ENCODE measurements around the gene PAPSS1. TPM values are rescaled to one million over a fixed set of nuclear protein-coding genes. Genes with fewer than 3 reads are reported as not detected.

PAPSS1 gene
- total and polyA plus RNA-seq, 7 donors, result 20.6 to 30.0 (median 25.5) TPM

- WGBS, 2 donors, result 98% methylated on average over 1 of the region's 1 CpG
- peaks cover 0 to 4% (median 0%) of the 10 kb centered on the region in 4 donors for H3K36me3 ChIP-seq
- DNase-seq, result no peak
- intact Hi-C loops (cut with DNase I), result no loop called here
- H3K9me3 ChIP-seq, result no peaks in the 10 kb centered on the region
- TF ChIP-seq, protein P1, sequence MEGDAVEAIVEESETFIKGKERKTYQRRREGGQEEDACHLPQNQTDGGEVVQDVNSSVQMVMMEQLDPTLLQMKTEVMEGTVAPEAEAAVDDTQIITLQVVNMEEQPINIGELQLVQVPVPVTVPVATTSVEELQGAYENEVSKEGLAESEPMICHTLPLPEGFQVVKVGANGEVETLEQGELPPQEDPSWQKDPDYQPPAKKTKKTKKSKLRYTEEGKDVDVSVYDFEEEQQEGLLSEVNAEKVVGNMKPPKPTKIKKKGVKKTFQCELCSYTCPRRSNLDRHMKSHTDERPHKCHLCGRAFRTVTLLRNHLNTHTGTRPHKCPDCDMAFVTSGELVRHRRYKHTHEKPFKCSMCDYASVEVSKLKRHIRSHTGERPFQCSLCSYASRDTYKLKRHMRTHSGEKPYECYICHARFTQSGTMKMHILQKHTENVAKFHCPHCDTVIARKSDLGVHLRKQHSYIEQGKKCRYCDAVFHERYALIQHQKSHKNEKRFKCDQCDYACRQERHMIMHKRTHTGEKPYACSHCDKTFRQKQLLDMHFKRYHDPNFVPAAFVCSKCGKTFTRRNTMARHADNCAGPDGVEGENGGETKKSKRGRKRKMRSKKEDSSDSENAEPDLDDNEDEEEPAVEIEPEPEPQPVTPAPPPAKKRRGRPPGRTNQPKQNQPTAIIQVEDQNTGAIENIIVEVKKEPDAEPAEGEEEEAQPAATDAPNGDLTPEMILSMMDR (IDR thresholded peaks at IDR 0.05), result no peak
- no peaks in the 10 kb centered on the region for H3K27me3 ChIP-seq
- no peak overlapping the region for H3K4me3 ChIP-seq
- H3K27ac ChIP-seq, result no peak overlapping the region
- peaks cover 0 to 26% (median 5%) of the 10 kb centered on the region in 4 donors for H3K4me1 ChIP-seq
Measured at GRCh38 chr4:107615809-107616208, 104.2 kb downstream of the PAPSS1 start.

- TF ChIP-seq POLR2AphosphoS5 (IDR thresholded peaks at IDR 0.05), result peak in 2 of 4 donors; percentile 13 to 50
- TF ChIP-seq, protein P1 (IDR thresholded peaks at IDR 0.05), result no peak
- no peak for TF ChIP-seq EP300 (IDR thresholded peaks at IDR 0.05)
- no peak for TF ChIP-seq POLR2A (IDR thresholded peaks at IDR 0.05)
- no peak for DNase-seq
- 48 to 69% methylated on average over 4 of the region's 4 CpGs for WGBS, 2 donors
- H3K4me1 ChIP-seq, result peaks cover 0 to 39% (median 24%) of the 10 kb centered on the region in 4 donors
- H3K27ac ChIP-seq, result peak overlapping the region in 3 of 4 donors; percentile 54 to 72 (median 70)
- no peaks in the 10 kb centered on the region for H3K27me3 ChIP-seq
- intact Hi-C loops (cut with DNase I), result no loop called here
- no peaks in the 10 kb centered on the region for H3K9me3 ChIP-seq
- H3K4me3 ChIP-seq, result no peak overlapping the region
- H3K36me3 ChIP-seq, result no peaks in the 10 kb centered on the region
Measured at GRCh38 chr4:107603430-107603829, 116.6 kb downstream of the PAPSS1 start.

DNA sequence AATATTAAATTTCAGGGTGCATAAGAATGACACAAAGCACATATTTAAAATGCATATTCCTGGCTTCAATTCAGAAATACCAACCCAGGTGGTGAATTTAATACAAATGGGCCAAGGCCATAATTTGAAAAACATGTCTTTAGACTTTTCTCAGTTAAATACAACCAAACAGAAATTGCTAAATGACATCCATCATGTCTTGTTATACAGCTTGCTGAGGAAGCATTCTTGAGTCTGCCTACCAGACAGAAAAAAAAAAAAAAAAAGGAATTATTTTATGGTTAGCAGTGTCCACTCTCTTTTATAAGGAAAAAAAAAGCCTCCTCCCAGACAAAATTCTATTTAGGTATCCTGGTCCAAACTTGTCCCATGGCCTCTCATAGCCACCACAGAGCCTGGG, 119.1 kb downstream of the PAPSS1 start:
- Histone ChIP-seq H3K4me3 (no peak overlapping the region), H3K27me3 (no peaks in the 10 kb centered on the region), H3K9me3 (no peaks in the 10 kb centered on the region), H3K27ac (peak overlapping the region in 1 of 4 donors; percentile 19), H3K36me3 (no peaks in the 10 kb centered on the region), H3K4me1 (peaks cover 0 to 39% (median 24%) of the 10 kb centered on the region in 4 donors)
- DNase-seq, result no peak
- no peak for TF ChIP-seq POLR2A (IDR thresholded peaks at IDR 0.05)
- TF ChIP-seq, protein P1 (IDR thresholded peaks at IDR 0.05), result no peak
- TF ChIP-seq POLR2AphosphoS5 (IDR thresholded peaks at IDR 0.05), result no peak
- no peak for TF ChIP-seq EP300 (IDR thresholded peaks at IDR 0.05)
- intact Hi-C loops (cut with DNase I), result no loop called here

GRCh38 chr4:107600436-107600835, 119.6 kb downstream of the PAPSS1 start:
- DNase-seq, result no peak
- Histone ChIP-seq H3K9me3 (no peaks in the 10 kb centered on the region), H3K27me3 (no peaks in the 10 kb centered on the region), H3K4me1 (peaks cover 0 to 39% (median 24%) of the 10 kb centered on the region in 4 donors), H3K36me3 (no peaks in the 10 kb centered on the region), H3K27ac (peak overlapping the region in 1 of 4 donors; percentile 19), H3K4me3 (no peak overlapping the region)
- intact Hi-C loops (cut with DNase I), result no loop called here
- 68% methylated on average over 2 of the region's 2 CpGs for WGBS, 2 donors
- TF ChIP-seq POLR2AphosphoS5 (IDR thresholded peaks at IDR 0.05) (no peak), EP300 (IDR thresholded peaks at IDR 0.05) (no peak), POLR2A (IDR thresholded peaks at IDR 0.05) (no peak)
- TF ChIP-seq, protein P1 (IDR thresholded peaks at IDR 0.05), result no peak

DNA sequence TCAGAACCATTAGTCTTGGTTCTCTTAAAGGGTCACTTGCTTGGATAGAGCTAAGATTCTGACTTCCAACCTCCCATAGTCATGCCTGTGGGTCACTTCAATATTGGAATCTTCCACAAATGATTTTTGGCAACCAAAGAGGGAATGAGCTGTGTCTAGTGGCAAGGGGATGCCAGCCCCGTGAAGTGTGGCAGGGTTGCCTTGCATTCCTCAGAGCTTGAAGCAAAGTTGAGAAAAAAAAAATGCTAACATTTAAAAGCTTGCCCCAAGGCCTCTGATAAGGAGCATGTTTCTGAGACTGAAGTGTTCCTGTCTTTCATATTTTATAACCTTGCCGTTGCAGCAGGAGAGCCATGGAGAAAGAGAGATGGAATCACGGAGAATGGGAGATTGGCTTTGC, 120.2 kb downstream of the PAPSS1 start:
- H3K27ac ChIP-seq, result peak overlapping the region in 1 of 4 donors; percentile 19
- WGBS, 2 donors, result 61 to 63% methylated on average over 3 of the region's 3 CpGs
- intact Hi-C loops (cut with DNase I), result no loop called here

More for the DNA sequence above, 120.2 kb downstream of the PAPSS1 start:
- Histone ChIP-seq H3K4me1 (peaks cover 0 to 39% (median 24%) of the 10 kb centered on the region in 4 donors), H3K9me3 (no peaks in the 10 kb centered on the region), H3K36me3 (no peaks in the 10 kb centered on the region), H3K27me3 (no peaks in the 10 kb centered on the region), H3K4me3 (no peak overlapping the region)
- no peak for DNase-seq
- TF ChIP-seq POLR2AphosphoS5 (IDR thresholded peaks at IDR 0.05) (no peak), EP300 (IDR thresholded peaks at IDR 0.05) (no peak), POLR2A (IDR thresholded peaks at IDR 0.05) (no peak)
- TF ChIP-seq, protein P1 (IDR thresholded peaks at IDR 0.05), result no peak
